ENCODE data around the gene TMEM229A. TPM values are rescaled to one million over a fixed set of nuclear protein-coding genes. Genes with fewer than 3 reads are reported as not detected.

Gene TMEM229A
- total and polyA plus RNA-seq, 2 of the 8 experiments (the other 6 are each of a cell fraction or from before 2014, with no cell fraction given) = 0.33 to 0.54 TPM

DNA sequence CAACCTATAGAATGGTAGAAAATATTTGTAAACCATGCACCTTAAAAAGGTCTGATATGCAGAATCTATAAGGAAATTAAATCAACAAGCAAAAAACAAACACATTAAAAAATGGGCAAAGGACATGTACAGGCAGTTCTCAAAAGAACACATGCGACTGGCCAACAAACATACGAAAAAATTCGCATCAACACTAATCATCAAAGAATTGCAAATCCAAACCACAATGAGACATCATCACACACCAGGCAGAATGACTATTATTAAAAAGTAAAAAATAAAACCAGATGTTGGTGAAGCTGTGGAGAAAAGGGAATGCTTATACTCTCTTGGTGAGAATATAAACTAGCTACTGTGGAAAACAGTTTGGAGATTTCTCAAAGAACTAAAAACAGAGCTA, 33.2 kb downstream of the TMEM229A start:
- no peaks in the 10 kb centered on the region for H4K20me1 ChIP-seq (replicated peaks in 1 of 2; ENCODE audit: control insufficient read depth in 1 of 2, insufficient read depth in 2 of 2, low read length in 2 of 2)
- no peak overlapping the region for H4K91ac ChIP-seq (replicated peaks; ENCODE audit: insufficient read length, low read length)
- FAIRE-seq (no peak), DNase-seq (ENCODE audit: low read depth in 1 of 2, low spot score in 2 of 2) (no peak)
- no peak overlapping the region for H3K9ac ChIP-seq (replicated peaks in 1 of 4; ENCODE audit: extremely low read depth in 1 of 4, low read depth in 3 of 4, low read length in 3 of 4)
- peaks cover 3% of the 10 kb centered on the region; the same call in 1 of the 2 replicates for H3K23me2 ChIP-seq (ENCODE audit: low read depth, low read length)
- H2BK5ac ChIP-seq (ENCODE audit: low read depth, low read length) = no peak overlapping the region
- H2BK12ac ChIP-seq (ENCODE audit: low read depth, low read length) = no peak overlapping the region
- no peak overlapping the region for H3K27ac ChIP-seq (ENCODE audit: low read depth, low read length)
- TF ChIP-seq MAX (IDR thresholded peaks at IDR 0.05) (no peak), BCL11A (IDR thresholded peaks at IDR 0.05; ENCODE audit: low read depth in 2 of 2, low read length in 2 of 2) (no peak), HDAC6 (IDR thresholded peaks at IDR 0.05; ENCODE audit: low read depth, low read length) (no peak), CTCF (IDR thresholded peaks at IDR 0.05; ENCODE audit: control extremely low read depth in 1 of 3, insufficient read depth in 1 of 3, low read depth in 1 of 3, low read length in 3 of 3) (no peak), BRCA1 (IDR thresholded peaks at IDR 0.05; ENCODE audit: low read depth, low read length) (no peak), RBBP5 (IDR thresholded peaks at IDR 0.05; ENCODE audit: borderline replicate concordance, low read depth, low read length) (no peak)
- TF ChIP-seq, protein P1, sequence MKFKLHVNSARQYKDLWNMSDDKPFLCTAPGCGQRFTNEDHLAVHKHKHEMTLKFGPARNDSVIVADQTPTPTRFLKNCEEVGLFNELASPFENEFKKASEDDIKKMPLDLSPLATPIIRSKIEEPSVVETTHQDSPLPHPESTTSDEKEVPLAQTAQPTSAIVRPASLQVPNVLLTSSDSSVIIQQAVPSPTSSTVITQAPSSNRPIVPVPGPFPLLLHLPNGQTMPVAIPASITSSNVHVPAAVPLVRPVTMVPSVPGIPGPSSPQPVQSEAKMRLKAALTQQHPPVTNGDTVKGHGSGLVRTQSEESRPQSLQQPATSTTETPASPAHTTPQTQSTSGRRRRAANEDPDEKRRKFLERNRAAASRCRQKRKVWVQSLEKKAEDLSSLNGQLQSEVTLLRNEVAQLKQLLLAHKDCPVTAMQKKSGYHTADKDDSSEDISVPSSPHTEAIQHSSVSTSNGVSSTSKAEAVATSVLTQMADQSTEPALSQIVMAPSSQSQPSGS (IDR thresholded peaks at IDR 0.05; ENCODE audit: low read length) = no peak
- no peak overlapping the region for H3K56ac ChIP-seq (replicated peaks; ENCODE audit: insufficient read length, low read depth, low read length)
- H3K4me1 ChIP-seq (replicated peaks in 1 of 4; ENCODE audit: control insufficient read depth in 3 of 4, insufficient read depth in 4 of 4, low read length in 3 of 4) = peaks cover 0 to 3% (median 1%) of the 10 kb centered on the region in 4 experiments; a peak in 1 of 7 replicates
- H3K23ac ChIP-seq (ENCODE audit: insufficient read length) = no peak overlapping the region
- no peak overlapping the region for H2AK5ac ChIP-seq (ENCODE audit: low read depth, low read length)
- H2AFZ ChIP-seq (ENCODE audit: low read length) = no peak overlapping the region
- no peak overlapping the region for H3K4ac ChIP-seq (replicated peaks; ENCODE audit: insufficient read length, low read depth, low read length)
- H4K8ac ChIP-seq (ENCODE audit: extremely low read depth, insufficient read depth, low read length) = no peak overlapping the region
- no peak overlapping the region for H2BK20ac ChIP-seq (ENCODE audit: low read length)
- no peaks in the 10 kb centered on the region for H3K79me1 ChIP-seq (ENCODE audit: low read depth, low read length)
- H3K9me3 ChIP-seq (ENCODE audit: insufficient read depth in 2 of 2, low read depth in 1 of 2, low read length in 1 of 2) = no peaks in the 10 kb centered on the region
- H3K4me3 ChIP-seq (ENCODE audit: extremely low read depth in 1 of 4, insufficient read depth in 2 of 4, low read depth in 3 of 4, low read length in 4 of 4) = no peak overlapping the region
- H3K4me2 ChIP-seq (ENCODE audit: insufficient read depth in 1 of 2, low read depth in 2 of 2, low read length in 2 of 2) = no peak overlapping the region
- WGBS, 2 experiments (ENCODE audit: extremely low coverage in 1 of 2, insufficient coverage in 1 of 2, insufficient read length in 1 of 2, insufficient replicate concordance in 2 of 2, low coverage in 1 of 2, low lambda C conversion rate in 2 of 2, missing lambda C conversion rate in 1 of 2) = 80% methylated on average over 3 of the region's 3 CpGs; no CpG with 5 or more reads in 1 of the 2 experiments
- CTCF ChIA-PET (ENCODE audit: partially characterized antibody) = no interaction called here
- POLR2A ChIA-PET (ENCODE audit: partially characterized antibody) = no interaction called here
- no peak overlapping the region for H4K5ac ChIP-seq (ENCODE audit: insufficient read length, low read depth, low read length)
- no peaks in the 10 kb centered on the region for H3K27me3 ChIP-seq (replicated peaks in 1 of 4; ENCODE audit: control insufficient read depth in 3 of 4, extremely low read depth in 1 of 4, insufficient read depth in 3 of 4, low read length in 3 of 4)
- no peak overlapping the region for H2BK15ac ChIP-seq (ENCODE audit: low read length)
- no peaks in the 10 kb centered on the region for H3K79me2 ChIP-seq (ENCODE audit: control insufficient read depth in 1 of 2, insufficient read depth in 2 of 2, low read length in 2 of 2)
- no peak overlapping the region for H3K18ac ChIP-seq (ENCODE audit: extremely low read depth, low read length)
- no peak overlapping the region for H2BK120ac ChIP-seq (replicated peaks; ENCODE audit: low read depth, low read length)
- no peak overlapping the region for H3K14ac ChIP-seq (ENCODE audit: insufficient read length)
- no peaks in the 10 kb centered on the region; a peak in 1 of 8 replicates for H3K36me3 ChIP-seq (ENCODE audit: control insufficient read depth in 2 of 4, insufficient read depth in 4 of 4, low read length in 3 of 4)
